NCI-H82 (cell line): ENCODE data around the gene ACP2.
A peak's percentile ranks its signal among the peaks of the same experiment; 100 is the strongest.

Experiments used
- DNase-seq: peaks from one replicate; lab custom pipeline; 2025; lab: John Stamatoyannopoulos, UW

The ACP2 gene, protein sequence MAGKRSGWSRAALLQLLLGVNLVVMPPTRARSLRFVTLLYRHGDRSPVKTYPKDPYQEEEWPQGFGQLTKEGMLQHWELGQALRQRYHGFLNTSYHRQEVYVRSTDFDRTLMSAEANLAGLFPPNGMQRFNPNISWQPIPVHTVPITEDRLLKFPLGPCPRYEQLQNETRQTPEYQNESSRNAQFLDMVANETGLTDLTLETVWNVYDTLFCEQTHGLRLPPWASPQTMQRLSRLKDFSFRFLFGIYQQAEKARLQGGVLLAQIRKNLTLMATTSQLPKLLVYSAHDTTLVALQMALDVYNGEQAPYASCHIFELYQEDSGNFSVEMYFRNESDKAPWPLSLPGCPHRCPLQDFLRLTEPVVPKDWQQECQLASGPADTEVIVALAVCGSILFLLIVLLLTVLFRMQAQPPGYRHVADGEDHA

DNA sequence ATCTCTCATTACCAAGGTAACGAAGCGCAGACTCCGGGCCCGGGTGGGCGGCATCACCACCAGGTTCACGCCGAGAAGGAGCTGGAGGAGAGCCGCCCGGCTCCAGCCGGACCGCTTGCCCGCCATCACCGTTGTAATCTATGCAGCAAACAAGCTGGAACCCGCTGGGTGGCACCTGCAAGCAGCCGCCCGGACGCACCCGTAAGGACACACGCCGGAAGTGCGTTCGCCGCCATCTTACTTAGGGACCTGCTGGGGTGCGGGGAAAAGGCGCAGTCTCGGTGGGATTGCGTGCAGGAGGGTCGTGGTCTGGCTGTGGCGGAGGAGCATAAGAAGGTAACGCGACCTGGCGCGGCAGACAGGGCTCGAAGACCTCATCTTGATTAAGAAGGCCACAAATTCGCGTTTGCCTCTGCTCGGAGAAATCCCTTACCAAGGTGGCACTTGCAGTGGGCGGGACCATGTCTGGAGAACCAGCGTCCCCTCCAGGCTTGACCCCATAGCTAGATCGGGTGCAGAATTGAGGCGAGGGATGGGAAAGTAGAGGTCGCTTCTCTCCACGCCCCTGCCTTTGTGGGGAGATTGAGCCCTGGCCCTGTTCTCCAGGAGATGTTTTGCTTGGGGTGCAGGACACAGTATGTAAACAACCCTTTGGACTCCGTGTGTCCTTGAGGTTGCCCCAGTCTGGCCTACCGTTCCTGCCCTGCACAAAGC, at the start of gene ACP2:
Gene ACP2 (minus strand): TSS at position 151 of the 714 bp plus-strand sequence. CDS start 25 bp downstream, at position 126.
- DNase-seq = peak; percentile 89

DNA sequence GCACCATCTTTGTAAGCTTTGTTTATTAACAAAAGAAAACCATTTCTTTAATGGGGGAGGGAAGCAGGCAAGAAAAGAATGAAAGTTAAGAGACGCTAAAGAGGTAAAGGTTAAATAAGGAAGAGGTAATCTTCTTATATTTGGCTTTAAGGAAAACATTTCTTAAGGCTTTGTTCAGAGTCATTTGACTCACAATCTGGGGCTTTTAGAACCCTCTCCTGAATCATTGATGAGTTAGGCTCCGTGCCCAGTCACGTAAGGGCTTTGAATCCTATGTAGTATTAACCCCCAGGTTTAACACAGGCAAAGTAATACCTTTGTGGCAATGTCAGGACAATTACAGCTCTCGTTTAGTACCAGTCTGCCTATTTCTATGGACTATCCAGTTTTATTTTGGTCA, 47.4 kb upstream of the ACP2 start:
- DNase-seq = no peak

- DNase-seq = no peak
These were observed 46.8 kb upstream of the ACP2 start for GRCh38 chr11:47295385-47295784.

GRCh38 chr11:47289856-47290255, 41.2 kb upstream of the ACP2 start:
- DNase-seq = no peak

DNA sequence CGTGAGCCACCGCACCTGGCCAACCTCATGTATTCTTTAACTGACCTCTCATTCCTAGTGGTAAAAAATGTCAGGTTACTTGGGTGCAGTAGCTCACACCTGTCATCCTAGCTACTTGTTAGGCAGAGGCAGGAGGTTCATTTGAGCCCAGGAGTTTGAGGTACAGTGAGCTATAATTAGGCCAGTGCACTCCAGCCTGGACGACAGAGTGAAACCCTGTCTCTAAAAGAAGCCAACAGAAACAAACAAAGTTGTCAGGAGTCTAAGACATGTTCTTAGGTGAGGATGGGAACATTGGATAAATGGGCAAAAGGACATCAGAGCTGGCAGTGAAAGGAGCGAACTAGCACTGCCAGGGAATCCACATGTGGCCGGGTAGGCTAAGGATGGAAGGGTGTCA, 39.5 kb upstream of the ACP2 start:
- DNase-seq = no peak

DNA sequence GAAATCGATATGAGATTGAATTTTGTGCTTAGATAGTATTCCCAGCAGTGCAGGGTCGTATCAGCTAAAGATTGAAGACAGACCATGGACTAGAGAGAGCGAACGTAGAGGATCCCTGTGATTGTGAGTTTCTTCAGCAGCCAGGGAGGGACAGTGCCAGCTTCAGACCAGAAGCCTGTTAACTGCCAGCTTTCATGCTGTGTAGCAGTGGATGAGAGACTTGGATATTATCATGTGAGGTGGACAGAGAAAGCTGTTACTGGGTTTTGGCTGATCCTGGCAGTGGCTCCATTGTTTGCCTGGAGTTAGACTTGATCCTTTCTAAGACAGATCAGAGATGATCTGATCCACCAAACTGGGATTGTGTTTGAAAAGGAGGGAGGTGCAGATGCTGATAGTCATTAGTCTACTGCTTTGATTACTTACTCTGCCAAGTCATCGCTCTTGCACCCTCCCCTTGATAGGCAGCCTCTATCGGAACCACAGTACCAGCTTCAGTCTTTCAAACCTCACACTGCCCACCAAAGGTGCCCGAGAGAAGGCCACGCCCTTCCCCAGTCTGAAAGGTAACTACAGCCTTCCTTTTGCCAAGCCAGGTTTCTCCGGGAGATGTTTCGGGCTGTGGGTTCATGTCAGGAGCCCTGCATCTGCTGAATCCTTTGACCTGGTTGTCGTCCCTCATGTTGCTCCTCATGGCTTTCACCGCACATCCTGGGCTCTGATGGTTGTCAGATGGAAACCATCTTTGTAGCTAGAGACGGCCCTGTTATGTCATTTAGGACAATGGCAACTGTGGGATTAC, 37.6 kb upstream of the ACP2 start:
- DNase-seq = no peak

DNA sequence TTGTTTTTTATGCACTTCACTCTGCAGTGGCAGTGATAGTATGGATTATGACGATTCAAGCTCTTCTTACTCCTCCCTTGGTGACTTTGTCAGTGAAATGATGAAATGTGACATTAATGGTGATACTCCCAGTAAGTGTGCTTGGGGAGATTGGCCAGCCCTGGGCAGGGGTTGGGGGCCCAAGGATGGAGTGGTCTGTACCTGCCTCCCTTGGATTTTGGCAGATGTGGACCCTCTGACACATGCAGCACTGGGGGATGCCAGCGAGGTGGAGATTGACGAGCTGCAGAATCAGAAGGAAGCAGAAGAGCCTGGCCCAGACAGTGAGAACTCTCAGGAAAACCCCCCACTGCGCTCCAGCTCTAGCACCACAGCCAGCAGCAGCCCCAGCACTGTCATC, 35.5 kb upstream of the ACP2 start:
- no peak for DNase-seq

GRCh38 chr11:47282462-47282861, 33.8 kb upstream of the ACP2 start:
- DNase-seq = no peak

DNA sequence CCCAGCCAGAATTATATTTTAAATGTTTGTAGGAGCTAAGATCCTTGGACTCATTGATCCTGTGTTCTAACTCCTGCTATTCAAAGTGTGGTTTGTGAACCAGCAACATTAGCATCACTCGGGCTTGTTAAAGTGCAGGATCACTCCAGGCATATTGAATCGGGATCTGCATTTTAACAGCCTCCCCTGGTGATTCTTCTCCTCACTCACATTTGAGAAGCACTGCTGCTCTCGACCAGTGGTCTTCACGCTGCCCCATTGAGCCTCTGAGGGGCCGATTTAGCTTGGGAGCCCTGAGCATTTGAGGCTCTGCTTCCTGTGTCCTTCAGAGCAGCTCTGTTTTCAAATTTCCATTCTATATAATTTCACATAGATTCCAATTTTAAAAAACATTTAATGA, 32.2 kb upstream of the ACP2 start:
- no peak for DNase-seq

GRCh38 chr11:47280099-47280498, 31.5 kb upstream of the ACP2 start:
- DNase-seq = no peak

DNA sequence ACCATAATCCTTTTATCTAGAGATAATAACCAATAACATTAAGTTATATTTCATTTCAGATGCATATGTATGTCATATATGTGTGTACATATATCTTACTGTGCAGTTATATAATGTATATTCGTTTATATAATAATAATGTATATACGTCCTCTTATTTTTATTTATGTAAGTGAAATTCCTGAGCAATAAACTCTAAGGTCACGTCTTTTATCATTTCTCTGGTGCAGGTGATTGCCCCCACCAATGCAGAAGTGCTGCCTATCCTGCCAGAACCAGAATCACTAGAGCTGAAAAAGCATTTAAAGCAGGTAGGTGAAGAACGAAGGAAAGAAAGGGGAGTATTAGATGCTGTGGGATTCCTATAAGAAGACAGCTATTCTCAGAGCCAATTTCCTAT, 30.2 kb upstream of the ACP2 start:
- DNase-seq = no peak

DNA sequence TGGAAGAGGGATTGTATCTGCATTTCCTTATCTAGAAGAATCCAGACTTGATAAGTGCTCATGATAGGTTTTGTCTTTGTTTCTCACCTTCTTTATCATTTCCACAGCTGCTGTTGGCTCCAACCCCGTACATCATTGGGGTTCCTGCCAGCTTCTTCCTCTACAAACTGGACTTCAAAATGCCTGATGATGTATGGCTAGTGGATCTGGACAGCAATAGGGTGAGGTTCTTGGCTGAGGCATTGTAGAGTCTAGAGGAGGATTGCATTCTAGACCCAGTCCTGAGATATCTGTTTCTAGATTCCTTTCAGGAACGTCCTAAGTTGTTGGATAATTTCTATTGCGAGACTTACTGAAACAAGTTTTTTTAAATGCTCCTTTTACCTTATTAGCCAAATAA, 29.4 kb upstream of the ACP2 start:
- no peak for DNase-seq

DNA sequence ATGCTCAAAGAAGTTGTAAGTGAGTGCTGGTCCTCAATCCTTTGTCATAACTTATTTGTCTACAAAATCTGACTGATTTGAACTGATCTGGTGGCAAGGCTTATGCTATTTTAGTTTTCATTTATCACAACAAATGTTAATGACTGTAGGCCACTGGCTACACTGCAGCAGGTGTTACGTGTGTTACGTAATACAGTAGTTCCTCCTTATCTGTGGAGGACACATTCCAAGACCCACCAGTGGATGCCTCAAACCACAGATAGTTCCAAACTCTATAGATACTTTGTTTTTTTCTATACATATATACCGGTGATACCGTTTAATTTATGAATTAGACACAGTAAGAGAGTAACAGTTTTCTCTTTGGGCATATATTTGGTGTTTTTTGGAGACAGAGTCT, 28.3 kb upstream of the ACP2 start:
- no peak for DNase-seq

DNA sequence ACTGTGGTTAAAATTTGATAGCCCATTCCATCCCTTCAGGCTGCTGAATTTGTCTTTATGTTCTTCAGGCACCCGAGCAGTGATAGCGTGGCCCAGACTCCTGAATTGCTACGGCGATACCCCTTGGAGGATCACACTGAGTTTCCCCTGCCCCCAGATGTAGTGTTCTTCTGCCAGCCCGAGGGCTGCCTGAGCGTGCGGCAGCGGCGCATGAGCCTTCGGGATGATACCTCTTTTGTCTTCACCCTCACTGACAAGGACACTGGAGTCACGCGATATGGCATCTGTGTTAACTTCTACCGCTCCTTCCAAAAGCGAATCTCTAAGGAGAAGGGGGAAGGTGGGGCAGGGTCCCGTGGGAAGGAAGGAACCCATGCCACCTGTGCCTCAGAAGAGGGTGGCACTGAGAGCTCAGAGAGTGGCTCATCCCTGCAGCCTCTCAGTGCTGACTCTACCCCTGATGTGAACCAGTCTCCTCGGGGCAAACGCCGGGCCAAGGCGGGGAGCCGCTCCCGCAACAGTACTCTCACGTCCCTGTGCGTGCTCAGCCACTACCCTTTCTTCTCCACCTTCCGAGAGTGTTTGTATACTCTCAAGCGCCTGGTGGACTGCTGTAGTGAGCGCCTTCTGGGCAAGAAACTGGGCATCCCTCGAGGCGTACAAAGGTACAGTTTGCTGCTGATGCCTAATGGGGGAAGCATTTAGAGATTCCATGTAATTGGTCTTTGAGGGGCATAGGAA, 26.1 kb upstream of the ACP2 start:
- no peak for DNase-seq

- peak; percentile 43 for DNase-seq
These were observed 24.1 kb upstream of the ACP2 start for GRCh38 chr11:47272706-47273105.

DNA sequence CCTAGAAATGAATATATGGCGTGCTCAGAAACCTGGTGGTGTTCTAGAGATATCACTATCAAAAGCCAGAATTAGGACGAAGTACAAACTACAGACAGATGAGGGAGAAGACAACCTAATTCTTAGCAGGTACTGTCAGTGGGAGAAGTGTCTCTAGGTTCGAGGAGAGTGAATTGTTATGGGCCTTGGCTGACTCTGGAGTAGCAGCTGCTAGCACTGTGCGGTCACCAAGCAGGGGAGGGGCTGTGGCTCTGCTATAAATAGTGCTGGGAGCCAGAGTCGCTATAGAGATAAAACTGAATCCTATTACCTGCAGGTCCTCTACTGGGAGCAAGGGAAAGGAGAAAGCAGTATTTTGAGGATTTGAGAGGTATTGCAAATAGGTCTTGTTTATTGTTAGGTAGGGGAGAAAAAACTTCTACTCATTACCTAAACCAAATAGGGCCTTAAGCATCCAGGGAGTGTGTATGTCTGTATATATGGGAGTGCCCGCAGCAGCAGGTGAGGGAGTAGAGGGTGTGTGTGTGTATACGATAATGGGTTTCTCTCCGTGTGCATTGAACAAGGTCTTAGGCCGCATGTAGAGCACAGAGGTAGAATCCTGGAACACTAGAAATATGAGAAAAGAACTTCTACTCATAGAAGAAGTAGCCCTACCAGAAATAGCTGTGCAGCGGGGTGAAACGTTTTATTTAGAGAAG, 23.5 kb upstream of the ACP2 start:
- DNase-seq = peak; percentile 91

DNA sequence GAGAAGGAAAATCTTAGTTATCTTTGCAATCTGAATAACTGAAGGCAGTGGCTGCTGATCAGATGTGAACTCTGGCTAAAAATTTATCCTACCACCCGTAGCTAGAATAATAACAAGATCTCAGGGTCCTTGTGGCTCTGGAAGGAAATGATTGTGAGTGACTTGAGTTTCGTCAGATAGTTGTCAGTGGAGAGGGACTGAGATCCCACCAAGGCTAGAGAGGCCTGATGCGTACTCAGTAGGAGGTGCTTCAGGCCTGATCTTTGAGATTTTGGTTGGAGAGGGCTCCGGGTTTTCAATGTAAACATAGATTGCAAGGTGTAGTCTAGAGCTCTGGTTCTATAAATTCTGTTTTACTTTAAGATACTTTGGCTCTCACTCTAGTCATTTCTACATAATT, 22.7 kb upstream of the ACP2 start:
- peak; percentile 29 for DNase-seq

- peak; percentile 47 for DNase-seq
These were observed 22.0 kb upstream of the ACP2 start for GRCh38 chr11:47270331-47271271.

DNA sequence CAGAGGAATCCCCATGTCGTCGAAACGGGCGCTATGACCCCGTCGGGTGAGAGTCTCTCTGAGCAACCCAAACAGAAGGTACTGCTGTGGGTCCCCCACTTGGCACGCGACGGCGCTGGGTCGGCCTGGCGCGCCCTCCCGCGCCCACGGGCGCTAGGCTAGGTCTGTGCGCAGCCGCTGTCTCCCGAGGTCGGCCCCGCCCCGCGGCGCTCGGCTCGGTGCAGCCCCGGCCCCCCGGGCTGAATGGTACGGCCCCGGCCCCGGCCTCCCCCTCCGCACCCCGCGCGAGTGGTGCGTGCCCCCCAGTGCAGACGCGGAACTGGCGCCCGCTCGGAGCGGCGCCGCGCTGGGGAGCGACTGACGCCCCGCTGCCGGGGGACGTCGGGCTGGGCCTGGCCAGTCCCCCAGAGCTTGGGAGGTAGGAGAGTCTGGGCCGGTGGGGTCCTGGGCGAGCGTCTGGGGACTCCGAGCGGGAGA, 21.3 kb upstream of the ACP2 start, which contains the start of gene MADD:
Gene MADD (plus strand): TSS at position 305 of the 477 bp plus-strand sequence.
- peak; percentile 89 for DNase-seq
